GM12892 (cell line): ENCODE results near the gene RPS6KA1. TPM values are rescaled to one million over a fixed set of nuclear protein-coding genes. Genes with fewer than 3 reads are reported as not detected.
"Not testable (repeated sequence)": the region's sequence is repeated elsewhere in the genome, so short reads cannot be mapped to it uniquely, and the experiment has no call there.

ENCODE experiments used
- DNase-seq: peaks from one replicate; pipeline ENCODE4 v3.0.0; 2011; ENCODE audit not compliant: insufficient read length
- FAIRE-seq: peaks from 2 replicates; lab custom pipeline; 2011; peaks lifted over from hg19 to GRCh38; lab: Jason Lieb, UNC
- POLR2A ChIP-seq: IDR thresholded peaks from 2 replicates; pipeline ENCODE4 v1.6.1; 2011; ENCODE audit warnings: low read depth, low read length, control low read depth
- POLR2AphosphoS5 ChIP-seq: IDR thresholded peaks from 2 replicates; pipeline ENCODE4 v1.6.1; 2011; ENCODE audit warnings: low read depth, low read length, control low read depth
- TAF1 ChIP-seq: IDR thresholded peaks from 2 replicates; pipeline ENCODE4 v1.6.1; 2011; ENCODE audit warnings: low read depth, mild to moderate bottlenecking, control low read depth, low read length, borderline replicate concordance
- polyA plus RNA-seq: library from polyadenylated mRNA; unstranded; fragments of >200 nt; gene quantifications from one replicate; pipeline ENCODE4 v1.2.1, GENCODE V29; 2012; ENCODE audit warnings: missing spikeins, inconsistent platforms; ENCODE audit not compliant: missing spikeins

RPS6KA1 gene
- polyA plus RNA-seq: 56.6 TPM

DNA sequence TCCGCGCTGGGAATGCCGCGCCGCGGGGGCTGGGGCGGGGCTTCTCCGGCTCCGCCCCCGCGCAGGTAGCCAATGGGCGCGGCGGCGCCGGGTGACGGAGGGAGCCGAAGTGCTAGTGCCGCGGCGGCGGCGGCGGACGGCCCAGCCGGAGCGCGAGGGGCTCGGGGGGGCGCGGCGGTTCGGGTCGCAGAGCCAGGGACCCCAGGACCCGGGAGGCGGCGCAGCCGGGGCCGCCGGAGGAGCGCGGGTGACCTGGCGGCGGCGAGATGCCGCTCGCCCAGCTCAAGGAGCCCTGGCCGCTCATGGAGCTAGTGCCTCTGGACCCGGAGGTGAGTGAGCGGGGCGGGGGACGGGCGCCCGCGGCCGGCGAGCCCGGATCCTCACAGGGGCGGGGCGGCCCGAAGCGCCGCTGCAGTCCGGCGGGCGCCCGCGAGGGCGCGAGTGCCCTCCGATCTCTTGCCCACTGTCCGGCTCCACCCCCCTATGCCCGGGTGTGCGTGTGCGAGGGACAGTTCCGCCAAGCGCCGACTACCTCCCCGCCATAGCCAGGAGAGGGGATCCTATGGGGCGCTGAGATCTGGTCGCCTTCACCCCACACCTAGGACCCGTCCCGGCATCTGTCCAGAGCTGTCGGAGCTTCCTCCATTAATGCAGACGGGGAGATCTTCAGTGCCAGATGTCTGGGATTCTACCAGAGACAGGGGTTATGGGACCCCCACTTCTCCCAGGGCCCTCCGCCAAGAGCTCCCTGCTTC, at the start of gene RPS6KA1:
Gene RPS6KA1 (plus strand): TSS at position 107 of the 755 bp plus-strand sequence. CDS start 160 bp downstream, at position 267.
- peak; percentile 68 for FAIRE-seq
- peak; percentile 95 for DNase-seq
- TF ChIP-seq POLR2AphosphoS5 (no peak), POLR2A (no peak), TAF1 (no peak)

DNA sequence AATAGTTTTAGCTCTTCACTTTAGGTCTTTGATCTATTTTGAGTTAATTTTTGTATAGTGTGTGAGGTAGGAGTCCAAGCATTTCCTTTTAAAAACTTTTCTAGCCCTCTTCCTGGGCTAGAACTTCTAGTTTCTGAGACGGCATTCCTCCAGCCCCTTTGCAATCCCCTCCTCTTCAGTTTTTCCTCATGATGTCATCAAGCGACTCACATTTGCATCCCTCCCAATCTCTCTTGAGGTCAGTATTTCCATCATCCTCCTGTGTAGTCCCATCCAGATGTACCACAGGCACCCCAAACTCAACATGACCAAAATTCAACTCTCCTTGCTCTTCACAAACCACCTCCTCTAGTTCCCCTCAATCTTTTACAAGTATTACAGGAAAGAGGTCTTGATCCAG, 46.6 kb upstream of the RPS6KA1 start:
- no peak for TF ChIP-seq POLR2A
- no peak for TF ChIP-seq POLR2AphosphoS5
- no peak for TF ChIP-seq TAF1
- FAIRE-seq: no peak
- no peak for DNase-seq

GRCh38 chr1:26483980-26484379, 45.6 kb upstream of the RPS6KA1 start:
- TF ChIP-seq POLR2AphosphoS5 (no peak), TAF1 (no peak), POLR2A (no peak)
- FAIRE-seq (no peak), DNase-seq (no peak)

DNA sequence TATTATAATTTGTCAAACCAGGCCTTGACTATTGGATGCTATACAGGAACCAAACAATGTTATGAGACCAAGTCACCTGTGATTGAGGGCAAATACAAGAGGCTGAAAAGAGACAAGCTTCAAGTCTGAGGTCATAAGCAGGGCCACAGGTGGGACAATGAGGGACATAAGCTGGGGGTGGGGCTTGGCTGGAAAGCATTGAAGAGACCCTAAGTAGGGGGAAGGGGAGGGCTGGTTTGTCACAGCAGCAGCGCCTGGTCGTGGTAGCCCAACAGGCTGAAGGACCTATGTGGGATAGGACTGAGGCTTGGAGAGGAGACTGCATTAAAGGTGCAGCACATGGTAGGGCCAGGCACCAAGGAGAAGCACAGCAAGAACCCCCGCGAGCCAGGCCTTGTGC, 39.4 kb upstream of the RPS6KA1 start:
- TF ChIP-seq POLR2A (no peak), TAF1 (no peak), POLR2AphosphoS5 (no peak)
- DNase-seq (no peak), FAIRE-seq (no peak)

- DNase-seq (no peak), FAIRE-seq (peak; percentile 9)
- TF ChIP-seq POLR2AphosphoS5 (no peak), TAF1 (no peak), POLR2A (no peak)
Measured at GRCh38 chr1:26493267-26493666, 36.3 kb upstream of the RPS6KA1 start.

GRCh38 chr1:26493938-26494337, 35.6 kb upstream of the RPS6KA1 start:
- TF ChIP-seq POLR2AphosphoS5 (no peak), POLR2A (no peak), TAF1 (no peak)
- FAIRE-seq: no peak
- DNase-seq: no peak

- TF ChIP-seq POLR2A (no peak), POLR2AphosphoS5 (no peak), TAF1 (no peak)
- FAIRE-seq (no peak), DNase-seq (no peak)
Measured at GRCh38 chr1:26496861-26497260, 32.7 kb upstream of the RPS6KA1 start.

GRCh38 chr1:26498894-26499293, 30.7 kb upstream of the RPS6KA1 start:
- no peak for TF ChIP-seq POLR2A
- TF ChIP-seq TAF1: no peak
- TF ChIP-seq POLR2AphosphoS5: no peak
- DNase-seq (no peak), FAIRE-seq (peak; percentile 17)

DNA sequence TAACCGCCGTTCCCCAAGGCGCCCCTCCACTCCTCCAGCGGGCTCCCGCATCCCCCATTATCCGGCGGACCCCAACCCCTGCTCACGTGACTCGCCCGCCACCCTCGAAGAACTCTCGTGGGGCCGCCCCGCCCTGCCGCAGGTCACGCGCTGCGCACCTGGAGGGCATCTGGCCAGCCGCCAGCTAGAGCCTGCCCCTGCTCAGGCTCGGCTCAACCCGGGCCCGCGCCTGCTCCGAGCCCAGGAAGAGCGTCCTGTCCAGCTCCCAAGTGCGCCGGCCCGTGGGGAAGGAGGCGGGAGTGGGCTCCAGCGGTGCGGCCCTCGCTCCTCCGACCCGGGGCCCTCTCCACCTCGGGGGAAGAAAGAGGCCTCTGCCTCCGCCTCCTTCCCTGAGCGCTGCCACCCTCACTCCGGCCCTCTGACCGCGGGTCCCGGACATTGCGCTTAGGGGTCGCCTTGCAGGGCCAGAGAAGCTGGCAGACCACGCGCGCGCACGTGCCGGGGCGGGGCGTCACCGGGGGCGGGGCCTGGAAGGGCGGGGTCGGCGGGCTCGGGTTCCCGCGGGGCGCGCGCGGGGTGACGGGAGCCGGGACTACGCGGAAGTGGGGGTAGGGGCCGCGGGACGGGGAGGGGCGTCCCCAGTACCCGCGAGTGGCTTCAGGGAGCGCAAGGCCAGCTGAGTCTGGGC, 28.9 kb upstream of the RPS6KA1 start:
- DNase-seq: peak; percentile 88
- TF ChIP-seq POLR2A (no peak), POLR2AphosphoS5 (no peak), TAF1 (peak; percentile 83)
- FAIRE-seq: no peak

- FAIRE-seq, DNase-seq: not testable (repeated sequence)
Measured at GRCh38 chr1:26510711-26511110, 18.9 kb upstream of the RPS6KA1 start.

DNA sequence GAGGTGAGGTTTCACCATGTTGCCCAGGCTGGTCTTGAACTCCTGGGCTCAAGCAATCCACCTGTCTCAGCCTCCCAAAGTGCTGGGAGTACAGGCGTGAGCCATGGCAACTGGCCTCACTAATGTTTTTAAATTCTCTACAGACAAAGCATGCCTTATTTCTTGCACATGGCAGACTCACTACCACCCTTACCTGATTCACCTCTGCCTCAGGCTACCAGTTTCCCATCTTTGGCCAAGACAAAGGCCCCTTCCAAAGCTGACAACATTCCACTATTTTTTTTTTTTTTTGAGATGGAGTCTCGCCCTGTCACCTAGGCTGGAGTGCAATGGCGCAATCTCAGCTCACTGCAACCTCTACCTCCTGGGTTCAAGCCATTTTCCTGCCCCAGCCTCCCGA, 13.7 kb upstream of the RPS6KA1 start:
- not testable (repeated sequence) for DNase-seq, FAIRE-seq
